Measurements from ENCODE around the gene VASH1.

- TF ChIP-seq POLR2AphosphoS5 (IDR thresholded peaks at IDR 0.05) (no peak), EP300 (IDR thresholded peaks at IDR 0.05) (no peak)
Observed at GRCh38 chr14:76811561-76811960, 50.3 kb downstream of the VASH1 start.

Measured in esophagus muscularis mucosa (tissue), 3 donors.